ENCODE results near the gene LTBP2.

LTBP2 gene

GRCh38 chr14:74508292-74508731, 103.7 kb downstream of the LTBP2 start:
- TF ChIP-seq, protein P1, sequence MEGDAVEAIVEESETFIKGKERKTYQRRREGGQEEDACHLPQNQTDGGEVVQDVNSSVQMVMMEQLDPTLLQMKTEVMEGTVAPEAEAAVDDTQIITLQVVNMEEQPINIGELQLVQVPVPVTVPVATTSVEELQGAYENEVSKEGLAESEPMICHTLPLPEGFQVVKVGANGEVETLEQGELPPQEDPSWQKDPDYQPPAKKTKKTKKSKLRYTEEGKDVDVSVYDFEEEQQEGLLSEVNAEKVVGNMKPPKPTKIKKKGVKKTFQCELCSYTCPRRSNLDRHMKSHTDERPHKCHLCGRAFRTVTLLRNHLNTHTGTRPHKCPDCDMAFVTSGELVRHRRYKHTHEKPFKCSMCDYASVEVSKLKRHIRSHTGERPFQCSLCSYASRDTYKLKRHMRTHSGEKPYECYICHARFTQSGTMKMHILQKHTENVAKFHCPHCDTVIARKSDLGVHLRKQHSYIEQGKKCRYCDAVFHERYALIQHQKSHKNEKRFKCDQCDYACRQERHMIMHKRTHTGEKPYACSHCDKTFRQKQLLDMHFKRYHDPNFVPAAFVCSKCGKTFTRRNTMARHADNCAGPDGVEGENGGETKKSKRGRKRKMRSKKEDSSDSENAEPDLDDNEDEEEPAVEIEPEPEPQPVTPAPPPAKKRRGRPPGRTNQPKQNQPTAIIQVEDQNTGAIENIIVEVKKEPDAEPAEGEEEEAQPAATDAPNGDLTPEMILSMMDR (conservative IDR thresholded peaks at IDR 0.05; ENCODE audit: low read depth, low read length) = peak; percentile 68
- no peak for DNase-seq (ENCODE audit: low read depth)
- H3K4me3 ChIP-seq (ENCODE audit: low read length) = no peak overlapping the region

DNA sequence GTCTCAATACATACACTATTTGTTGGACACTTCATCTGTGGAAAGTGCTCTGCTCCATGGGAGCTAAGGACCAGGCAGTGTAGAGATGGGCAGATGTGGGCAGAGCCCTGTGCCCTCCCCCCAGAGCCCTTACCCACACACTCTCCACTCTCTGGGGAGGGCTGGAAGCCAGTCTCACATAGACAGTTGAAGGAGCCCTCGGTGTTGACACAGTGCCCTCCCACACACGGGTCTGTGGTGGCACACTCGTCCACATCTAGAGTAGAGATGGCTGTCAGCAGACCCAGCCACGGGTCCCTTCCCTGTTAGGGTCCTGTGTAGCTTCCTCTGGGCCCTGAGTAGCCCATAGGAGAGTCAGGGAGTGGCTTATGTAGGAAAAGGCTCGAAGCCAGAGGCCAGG, 104.2 kb downstream of the LTBP2 start:
- no peak for DNase-seq (ENCODE audit: low read depth)
- TF ChIP-seq, protein P1 (conservative IDR thresholded peaks at IDR 0.05; ENCODE audit: low read depth, low read length) = no peak

DNA sequence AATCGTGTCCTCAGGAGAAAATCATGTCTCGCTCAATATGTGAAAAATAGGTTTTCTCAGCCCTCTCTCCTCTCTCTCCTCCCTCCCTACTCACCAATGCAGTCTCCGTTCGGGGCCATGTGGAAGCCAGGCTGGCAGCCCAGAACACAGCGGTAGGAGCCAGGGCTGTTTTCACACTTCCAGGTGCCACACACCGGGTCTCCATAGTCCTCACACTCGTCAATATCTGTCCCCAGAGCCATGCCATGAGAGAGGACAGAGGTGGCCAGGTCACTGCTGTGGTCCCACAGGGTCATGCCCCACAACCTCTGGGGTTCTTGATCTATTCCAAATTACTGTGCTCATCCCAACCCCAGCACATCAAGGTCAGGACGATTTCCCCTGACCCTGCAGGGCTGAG, 105.0 kb downstream of the LTBP2 start:
- TF ChIP-seq, protein P1 (conservative IDR thresholded peaks at IDR 0.05; ENCODE audit: low read depth, low read length) = no peak
- no peak overlapping the region for H3K4me3 ChIP-seq (ENCODE audit: low read length)
- no peak for DNase-seq (ENCODE audit: low read depth)

More for the DNA sequence above, 104.2 kb downstream of the LTBP2 start:
- no peak overlapping the region for H3K4me3 ChIP-seq (ENCODE audit: low read length)

- DNase-seq (ENCODE audit: low read depth) = no peak
- TF ChIP-seq, protein P1 (conservative IDR thresholded peaks at IDR 0.05; ENCODE audit: low read depth, low read length) = no peak
- no peak overlapping the region for H3K4me3 ChIP-seq (ENCODE audit: low read length)
Measured at GRCh38 chr14:74506411-74506851, 105.6 kb downstream of the LTBP2 start.

- no peak overlapping the region for H3K4me3 ChIP-seq (ENCODE audit: low read length)
- TF ChIP-seq, protein P1 (conservative IDR thresholded peaks at IDR 0.05; ENCODE audit: low read depth, low read length) = no peak
- DNase-seq (ENCODE audit: low read depth) = no peak
Measured at GRCh38 chr14:74505831-74506230, 106.2 kb downstream of the LTBP2 start.

- TF ChIP-seq, protein P1 (conservative IDR thresholded peaks at IDR 0.05; ENCODE audit: low read depth, low read length) = no peak
- H3K4me3 ChIP-seq (ENCODE audit: low read length) = no peak overlapping the region
Measured at GRCh38 chr14:74504874-74505720, 106.9 kb downstream of the LTBP2 start.

DNA sequence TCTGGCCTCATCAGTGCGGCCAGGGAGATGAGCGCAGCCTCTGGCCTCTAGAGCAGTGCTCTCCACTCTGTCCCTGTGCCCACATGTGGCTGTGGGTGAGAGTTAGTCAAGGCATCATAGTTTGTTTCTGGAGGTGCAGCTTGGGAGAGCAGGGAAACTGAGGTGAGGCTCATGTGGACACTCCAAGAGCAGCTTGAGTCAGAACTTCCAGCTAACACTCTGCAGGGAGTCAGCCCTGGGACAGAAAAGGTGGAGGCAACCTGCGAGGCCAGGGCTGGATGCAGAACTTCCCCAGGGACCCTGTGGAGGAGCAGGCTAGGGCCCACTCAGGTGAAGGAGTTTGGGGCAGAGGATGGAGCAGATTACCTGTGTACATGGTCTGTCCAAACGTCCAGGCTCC, 107.6 kb downstream of the LTBP2 start:
- TF ChIP-seq, protein P1 (conservative IDR thresholded peaks at IDR 0.05; ENCODE audit: low read depth, low read length) = no peak
- no peak overlapping the region for H3K4me3 ChIP-seq (ENCODE audit: low read length)
- no peak for DNase-seq (ENCODE audit: low read depth)

More at GRCh38 chr14:74504874-74505720, 106.9 kb downstream of the LTBP2 start:
- DNase-seq (ENCODE audit: low read depth) = no peak
